RCC 7860 (cell line): Measurements from ENCODE around the gene CXXC5.

ENCODE experiments used
- DNase-seq: peaks from one replicate; pipeline ENCODE4 v3.0.0-alpha.2; 2015; ENCODE audit warnings: low spot score
- FAIRE-seq: peaks from 2 replicates; lab custom pipeline; 2012; peaks lifted over from hg19 to GRCh38; lab: Jason Lieb, UNC

Gene CXXC5

DNA sequence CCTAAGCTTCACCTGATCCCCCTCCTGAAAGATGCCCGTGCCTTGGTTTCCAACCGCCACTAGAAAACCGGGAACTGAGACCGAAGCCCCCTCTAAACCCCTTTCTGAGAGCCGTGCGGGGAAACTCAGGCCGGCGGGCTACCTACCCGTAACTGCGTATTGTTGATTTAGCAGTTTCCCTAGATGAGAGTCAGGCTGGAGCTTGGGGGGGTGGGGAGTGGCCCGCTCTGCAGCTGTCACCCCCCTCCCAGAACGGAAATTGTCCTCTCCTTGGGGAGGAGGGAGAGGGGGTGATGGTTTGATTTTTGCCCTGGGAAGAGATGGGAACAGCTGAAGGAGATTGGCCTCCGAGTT lies 2.5 kb downstream of the CXXC5 start:
- FAIRE-seq (no peak), DNase-seq (no peak)

DNA sequence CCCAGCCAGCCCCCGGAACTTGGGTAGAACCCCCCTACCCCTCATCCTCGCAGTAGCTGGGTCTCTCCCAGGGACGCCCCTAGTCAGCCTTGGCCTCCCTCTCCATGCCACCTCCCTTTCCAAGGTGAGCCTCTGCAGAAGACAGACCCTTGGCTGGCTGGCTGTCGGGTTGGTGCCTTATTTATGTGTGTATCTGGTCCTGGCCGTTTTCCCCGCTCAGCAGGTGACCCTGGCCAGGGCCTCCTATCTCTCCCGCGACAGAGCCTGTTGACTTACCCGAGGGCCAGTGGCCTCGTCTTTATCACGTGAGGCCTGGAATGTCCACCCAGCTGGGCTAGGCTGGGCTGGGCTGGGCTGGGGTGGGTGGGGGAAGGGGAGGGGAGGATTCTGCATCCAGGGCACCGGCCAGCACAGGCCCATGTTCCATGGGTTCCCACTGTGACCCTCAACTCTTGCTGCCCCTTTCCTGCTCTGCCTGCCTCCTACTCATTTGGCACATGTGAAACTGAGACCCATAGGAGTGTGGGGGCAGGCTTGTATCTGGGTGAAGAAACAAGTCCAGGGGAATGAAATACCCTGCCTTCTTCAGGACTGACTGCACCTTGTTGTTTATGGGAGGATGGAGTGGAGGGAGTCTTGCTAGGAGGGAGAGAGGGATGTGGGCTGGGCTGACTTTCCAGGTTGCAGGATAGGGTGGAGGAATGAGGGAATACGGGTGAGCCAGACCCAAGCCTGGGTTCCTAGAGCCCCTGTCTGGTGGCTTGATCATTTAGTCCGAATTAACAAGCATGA lies 3.1 kb downstream of the CXXC5 start:
- DNase-seq (peak; percentile 59), FAIRE-seq (no peak)

DNA sequence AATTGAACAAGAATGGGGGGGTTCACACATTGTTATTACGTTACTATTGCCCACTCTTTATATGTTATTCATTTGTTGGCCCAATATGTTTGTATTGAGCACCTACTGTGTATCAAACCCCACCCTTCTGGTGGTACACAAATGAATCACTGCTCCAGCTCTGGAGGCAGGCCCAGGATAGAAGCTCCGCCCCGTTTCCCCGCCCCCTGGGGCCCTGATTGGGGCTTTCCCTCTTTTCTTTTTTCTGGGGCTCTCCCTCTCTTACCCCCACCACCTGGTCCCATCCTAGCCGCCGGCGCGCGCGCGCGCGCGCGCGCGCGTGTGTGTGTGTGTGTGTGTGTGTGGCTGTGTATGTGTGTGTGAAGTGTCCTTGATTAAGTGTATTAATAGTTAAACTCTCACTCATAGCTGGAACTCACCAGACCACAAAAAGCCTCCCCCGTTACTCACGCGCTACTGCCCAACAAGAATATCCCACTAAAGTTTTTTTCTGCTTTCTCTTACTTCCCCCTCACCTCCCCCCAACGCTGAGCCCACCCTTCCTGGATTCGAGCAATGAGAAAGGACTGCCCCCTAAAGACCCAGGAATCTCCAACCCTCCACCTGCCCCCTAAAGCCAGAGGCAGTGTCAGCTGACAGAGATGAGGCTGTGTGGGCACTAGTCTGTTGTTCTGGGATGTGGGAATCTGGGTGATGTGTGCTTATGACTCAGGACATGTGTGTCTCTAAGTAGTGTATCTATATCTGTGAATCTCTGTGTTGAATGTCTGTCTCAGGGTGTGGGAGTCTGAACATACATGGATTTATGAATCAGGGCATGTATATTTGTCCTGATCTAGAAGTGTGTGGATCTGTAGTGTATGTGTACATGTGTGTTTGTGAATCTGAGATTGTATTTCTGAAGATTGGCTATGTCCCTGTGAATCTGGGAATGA lies 4.0 kb downstream of the CXXC5 start:
- FAIRE-seq (peak; percentile 87), DNase-seq (peak; percentile 94)

DNA sequence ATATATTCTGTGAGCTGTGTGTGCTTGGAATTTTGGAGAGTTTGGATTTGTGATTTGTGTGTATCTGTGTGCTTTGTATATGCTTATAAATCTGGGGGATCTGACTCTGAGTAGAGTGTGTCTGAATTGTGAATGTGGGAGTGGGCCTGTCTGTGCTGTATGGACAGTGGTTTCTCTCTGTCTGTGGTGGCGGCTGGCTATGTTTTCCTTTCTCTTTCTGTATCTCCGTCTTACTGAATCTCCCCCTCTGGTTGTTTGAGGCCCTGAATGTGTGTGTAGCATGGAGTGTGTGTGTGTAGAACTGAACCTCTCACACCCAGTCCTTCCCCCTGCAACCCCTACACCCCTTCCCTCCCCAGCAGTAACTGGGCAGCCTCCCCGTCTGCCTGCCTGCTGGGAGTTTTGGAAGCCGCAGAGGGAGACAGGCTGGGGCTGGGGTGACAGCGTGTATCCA lies 4.7 kb downstream of the CXXC5 start:
- DNase-seq (no peak), FAIRE-seq (no peak)

DNA sequence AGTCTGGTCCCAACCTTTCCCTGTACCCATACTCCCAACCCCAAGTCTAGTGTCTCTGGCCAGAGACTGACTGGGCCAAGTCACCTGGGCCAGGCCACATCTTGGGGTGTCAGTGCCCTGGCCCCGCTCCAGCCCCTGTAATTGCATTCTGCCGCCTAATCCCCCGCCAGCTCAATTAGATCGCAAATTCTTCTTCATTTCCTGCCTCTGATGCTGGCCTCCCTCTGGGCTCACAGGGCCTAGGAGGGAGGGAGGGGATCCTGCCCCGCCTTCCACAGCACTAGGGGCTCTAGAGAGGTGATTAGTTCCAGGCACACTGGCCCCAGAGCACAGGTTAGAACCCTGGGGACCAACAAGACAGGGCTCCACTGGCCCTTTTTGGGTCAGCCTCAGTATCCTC lies 5.5 kb downstream of the CXXC5 start:
- no peak for FAIRE-seq
- DNase-seq, result no peak

DNA sequence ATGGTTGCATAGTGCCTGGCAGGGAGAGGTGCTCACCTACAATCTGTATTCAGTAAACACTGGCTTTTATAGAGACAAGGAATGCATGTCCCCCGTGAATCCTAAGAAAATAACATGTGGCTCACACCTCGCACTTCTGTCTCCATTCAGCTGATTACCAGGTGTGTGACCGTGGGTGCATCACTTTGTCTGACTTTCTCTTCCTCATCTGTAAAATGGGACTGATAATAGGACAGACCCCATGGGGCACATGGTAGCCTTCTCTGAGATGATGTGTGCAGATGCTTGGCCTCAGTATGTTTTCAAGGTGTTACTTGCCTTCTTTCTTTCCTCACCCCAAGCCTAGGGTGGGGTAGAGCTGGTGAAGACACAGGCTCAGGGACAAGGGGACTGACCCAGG lies 6.3 kb downstream of the CXXC5 start:
- DNase-seq, result no peak
- FAIRE-seq, result no peak

DNA sequence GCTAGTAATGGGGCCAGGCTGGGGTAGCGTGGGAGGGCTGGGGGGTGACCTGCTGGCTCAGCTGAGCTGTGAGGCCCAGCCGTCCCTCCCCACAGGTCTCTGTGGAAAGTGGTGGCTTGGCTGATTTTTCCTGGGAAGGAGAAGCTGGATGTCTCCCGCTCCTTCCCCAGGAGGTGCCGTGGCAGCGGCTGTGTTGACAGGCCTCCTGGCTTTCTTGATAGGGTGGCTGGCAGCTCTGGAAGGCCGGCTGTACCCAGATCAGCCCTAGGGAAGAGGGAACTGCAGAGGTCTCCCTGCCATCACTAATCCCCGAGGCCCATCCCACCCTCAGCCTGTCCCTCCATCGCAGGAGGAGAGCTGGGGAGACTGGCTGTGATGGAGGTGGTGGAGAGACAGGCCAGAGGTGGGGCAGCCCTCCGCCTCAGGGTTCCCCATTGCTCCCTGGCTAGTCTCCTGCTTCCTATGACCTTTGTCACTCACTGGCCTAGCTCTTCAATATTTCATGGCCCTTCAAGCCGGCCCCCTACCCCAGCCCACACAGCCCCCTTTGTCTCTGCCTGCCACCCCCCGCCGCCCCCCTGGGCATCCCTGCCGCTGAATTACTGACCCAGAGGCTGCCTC lies 6.8 kb downstream of the CXXC5 start:
- DNase-seq (no peak), FAIRE-seq (no peak)

DNA sequence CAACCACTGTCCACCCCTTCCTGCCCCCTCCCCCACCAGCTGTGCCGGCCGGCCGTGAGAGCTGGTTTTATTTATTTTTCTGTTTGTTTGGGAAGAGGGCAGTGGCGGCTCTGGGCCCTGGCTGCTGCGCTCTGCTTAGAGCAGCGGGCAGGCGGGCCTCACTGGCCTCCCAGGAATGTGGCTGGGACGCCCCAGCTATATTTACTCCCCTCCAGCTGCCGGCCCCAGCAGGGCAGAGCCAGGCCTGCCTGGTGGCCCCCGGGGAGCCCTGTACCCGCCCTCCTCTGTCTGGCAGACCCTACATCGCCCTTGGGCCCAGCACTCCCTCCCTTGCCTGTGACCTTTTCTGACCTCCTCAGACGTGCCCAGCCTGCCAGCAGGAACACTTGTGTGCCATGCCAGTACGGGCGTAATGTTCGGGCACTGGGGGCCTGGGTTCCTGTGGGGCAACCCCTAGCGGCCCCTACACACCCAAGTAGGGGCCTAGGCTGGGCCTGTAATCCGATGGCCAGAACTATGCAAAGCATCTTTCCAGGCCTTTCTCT lies 7.7 kb downstream of the CXXC5 start:
- DNase-seq (no peak), FAIRE-seq (no peak)

DNA sequence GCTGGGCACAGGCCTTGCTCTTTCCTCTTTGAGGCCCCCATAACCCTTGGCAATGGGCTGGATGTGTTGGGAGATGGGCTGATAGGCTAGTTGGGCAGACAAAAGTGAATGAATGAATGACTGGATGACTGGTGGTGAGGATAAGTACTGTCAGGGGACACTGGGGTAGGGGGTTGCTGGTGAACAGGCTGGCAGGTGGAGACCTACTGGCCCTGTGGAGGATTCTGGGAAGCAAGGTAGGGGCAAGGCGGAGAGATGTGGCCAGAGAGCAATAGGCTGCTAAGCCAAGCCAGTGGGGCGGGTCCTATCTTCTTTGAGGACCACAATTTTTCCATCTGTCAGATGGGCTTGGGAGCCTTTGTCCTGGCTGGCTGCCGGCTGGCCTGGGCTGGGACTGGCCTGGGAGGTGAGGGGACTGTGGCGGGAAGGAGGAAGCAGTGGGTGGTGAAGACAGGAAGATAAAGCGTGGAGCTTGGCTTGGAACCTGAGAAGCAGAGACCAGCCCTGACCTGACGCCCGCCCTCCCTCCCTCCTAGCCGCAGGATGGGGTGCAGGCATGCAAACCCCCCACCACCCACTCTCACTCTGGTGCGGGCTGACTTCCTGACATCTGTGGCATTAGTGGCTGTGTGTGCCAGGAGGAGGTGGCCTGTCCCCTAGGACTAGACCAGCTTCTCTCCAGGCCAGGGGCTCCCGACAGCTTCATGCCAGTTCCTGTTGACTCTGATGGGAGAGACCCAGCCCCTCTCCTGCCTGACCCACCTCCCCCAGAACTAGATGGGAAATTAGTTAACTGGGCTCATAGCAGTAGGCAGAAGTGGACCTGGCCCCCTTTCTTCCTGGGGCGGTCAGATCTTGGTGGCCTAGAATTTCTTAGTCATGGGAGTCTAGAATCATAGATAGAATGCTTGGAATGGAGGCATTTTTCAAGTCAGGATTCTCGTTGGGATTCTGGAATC lies 9.5 kb downstream of the CXXC5 start:
- FAIRE-seq (no peak), DNase-seq (peak; percentile 75)

DNA sequence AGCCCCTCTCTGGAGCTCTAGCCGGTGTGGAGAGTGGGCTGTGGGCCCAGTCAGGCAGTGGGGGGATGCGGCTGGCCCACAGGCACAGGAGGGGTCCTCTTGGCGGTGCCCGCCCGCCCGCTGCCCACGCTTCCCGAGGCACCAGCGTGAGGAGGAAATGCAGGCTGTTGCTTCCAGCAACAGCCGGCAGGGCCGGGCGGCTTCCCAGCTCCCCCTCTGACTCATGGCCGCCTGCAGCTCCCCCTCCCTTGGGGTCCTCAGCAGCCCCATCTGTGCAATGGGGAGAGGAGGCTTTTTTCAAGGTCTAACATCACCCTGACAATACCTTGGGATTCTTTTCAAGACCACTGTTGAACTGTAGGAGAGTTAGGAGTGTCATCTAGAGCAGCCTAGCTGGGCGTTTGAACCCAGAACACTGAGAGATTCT lies 10.4 kb downstream of the CXXC5 start:
- DNase-seq (peak; percentile 64), FAIRE-seq (no peak)

DNA sequence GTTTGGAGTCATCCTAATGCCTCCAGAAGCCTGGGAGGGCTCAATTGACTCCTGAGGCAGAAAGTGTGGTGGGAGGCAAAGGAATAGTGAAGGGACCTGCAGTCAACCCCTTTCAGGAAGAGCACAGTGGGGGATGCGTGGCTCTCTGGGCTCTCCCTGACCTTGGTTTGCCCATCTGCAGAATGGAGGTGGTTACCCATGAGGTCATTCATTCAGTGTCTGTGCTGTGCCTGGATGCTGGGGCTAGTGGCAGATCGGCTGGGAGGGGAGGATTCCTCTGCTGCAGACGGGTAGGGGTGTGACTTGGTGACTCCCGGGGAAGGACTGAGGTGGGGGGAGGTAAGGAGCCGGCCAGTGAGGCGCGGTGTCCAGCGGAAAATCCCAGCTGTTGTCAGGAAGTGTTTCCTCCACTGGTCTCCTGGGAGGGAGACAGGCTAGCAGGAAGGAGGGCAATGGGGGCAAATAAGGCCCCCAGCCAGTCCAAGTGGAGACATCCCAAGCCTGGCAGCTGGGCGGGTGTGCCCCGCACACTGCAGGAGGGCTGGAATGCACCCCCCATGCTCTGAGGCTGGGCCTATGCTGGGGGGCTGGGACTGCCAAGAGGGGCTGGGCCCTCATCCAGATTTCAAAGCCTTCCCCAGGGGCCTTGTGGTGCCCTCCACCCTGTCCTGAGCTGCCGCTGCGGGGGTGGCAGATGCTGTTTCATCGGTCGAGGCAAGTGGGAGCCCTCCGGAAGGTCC lies 10.9 kb downstream of the CXXC5 start:
- DNase-seq, result peak; percentile 97
- FAIRE-seq, result peak; percentile 85

DNA sequence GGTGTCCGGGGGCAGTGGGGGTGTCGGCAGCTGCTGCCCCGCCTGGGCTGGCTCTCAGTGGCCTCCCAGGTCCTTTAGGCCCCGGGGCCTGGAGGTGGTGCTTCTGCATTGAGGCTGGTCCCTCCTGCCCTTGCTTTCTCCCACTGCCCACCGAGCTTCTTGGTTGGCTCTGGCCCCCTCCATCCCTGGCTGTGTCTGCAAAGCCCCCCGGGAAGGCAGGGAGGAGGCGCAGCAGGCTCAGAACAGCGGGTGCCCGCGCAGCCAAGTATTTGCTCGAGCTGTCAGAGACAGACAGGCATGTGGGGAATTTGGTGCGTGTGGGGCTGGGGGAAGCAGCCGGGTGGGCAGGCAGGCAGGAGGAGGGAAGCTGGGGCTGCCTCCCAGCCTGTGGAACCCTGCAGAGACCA lies 11.5 kb downstream of the CXXC5 start:
- no peak for DNase-seq
- FAIRE-seq, result no peak

DNA sequence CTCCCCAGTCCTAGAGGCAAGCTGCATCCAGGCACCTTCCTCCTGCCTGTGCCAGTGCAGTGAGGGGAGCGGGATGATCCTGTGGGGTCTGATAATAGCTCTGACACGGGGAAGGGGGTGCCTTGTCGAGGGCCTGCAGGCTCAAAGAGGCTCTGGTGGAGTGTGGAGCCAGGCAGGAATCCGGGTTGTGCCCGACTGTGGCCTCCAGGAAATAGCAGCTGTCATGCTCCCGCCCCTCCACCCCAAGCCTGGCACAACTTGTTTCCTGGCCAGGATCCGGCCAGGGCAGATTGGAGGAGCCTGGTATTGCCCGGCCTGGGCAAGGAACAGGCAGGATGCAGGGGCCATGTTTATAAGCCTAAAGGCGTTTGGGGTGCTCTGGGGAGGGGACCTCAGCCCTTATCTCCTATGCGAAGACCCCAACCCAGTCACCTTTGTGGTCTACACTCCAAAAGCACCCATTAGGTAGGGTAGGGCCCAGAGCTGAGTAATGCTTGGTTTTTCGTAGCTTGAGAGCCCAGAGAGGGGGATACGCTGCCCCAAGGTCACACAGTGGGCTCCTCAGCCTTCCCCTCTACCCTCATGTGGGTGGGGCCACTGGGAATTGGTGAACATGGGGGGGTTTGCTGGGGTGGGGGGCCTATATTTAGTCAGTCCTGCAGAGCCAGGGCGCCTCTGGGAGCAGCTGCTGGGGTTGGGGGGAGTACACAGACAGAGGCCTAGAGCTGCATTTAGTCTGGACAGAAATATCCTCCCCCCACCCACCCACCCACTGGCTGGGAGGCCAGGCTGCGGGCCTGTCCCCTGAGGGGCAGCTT lies 12.2 kb downstream of the CXXC5 start:
- DNase-seq, result peak; percentile 81

DNA sequence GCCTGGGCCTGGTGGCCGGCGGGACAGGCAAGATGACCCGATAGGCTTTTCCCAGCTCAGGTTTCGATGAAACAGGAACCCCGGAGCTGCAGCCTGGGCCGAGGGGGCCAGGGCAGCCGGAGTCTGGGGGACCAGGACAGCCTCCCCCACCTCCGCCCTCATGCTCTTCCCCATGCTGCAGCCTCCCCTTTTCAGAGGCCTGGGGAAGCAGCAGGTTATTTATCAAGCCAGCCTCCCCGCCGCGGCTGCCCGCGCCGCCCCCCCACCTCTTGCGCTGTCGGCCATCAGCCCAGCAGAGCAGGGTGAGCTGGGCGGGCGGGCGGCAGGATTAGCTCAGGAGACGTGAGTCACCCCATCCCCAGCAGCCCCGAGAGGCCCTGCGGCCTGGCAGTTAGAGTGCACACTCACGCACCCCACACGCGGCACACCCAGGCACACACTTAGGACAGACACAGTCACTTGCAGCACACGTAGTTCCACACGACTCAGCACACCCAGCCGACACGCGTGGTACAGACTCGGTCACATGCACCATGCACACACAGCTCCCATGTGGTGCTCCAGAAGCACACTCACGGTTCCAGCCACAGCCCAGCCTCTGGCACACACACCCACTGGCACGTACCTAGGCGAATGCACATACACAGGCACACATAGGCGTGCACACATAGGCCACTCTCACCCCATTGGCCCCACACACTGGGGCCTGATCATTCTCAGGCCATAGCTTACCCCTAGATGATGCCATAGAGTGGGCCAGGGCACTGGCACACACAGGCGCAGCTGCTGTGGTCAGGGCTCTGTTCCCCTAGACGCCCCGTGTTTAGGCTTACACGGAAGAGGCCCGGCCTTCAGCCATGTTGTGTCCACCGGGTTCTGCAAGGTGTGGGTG lies 13.0 kb downstream of the CXXC5 start:
- FAIRE-seq, result peak; percentile 69
- peak; percentile 92 for DNase-seq

More for the DNA sequence above, 12.2 kb downstream of the CXXC5 start:
- peak; percentile 67 for FAIRE-seq

DNA sequence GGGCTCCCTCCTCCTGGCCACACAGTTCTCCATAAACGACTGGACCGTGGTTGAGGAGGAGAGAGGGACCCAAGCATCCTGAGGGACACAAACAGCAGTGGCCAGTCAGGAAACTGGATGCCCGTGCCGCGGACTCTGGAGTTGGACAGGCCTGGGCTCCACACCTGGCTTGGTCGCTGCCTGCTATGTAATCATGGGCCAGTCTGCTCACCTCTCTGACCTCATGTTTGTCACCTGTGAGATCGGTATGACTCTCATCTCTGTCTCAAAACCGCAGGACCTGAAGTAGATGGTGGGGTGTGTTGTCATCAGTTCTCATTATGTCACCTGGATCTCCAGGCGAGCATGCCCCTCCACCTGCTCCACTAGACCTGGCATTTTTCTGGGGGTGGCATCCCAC lies 14.5 kb downstream of the CXXC5 start:
- FAIRE-seq (no peak), DNase-seq (no peak)

DNA sequence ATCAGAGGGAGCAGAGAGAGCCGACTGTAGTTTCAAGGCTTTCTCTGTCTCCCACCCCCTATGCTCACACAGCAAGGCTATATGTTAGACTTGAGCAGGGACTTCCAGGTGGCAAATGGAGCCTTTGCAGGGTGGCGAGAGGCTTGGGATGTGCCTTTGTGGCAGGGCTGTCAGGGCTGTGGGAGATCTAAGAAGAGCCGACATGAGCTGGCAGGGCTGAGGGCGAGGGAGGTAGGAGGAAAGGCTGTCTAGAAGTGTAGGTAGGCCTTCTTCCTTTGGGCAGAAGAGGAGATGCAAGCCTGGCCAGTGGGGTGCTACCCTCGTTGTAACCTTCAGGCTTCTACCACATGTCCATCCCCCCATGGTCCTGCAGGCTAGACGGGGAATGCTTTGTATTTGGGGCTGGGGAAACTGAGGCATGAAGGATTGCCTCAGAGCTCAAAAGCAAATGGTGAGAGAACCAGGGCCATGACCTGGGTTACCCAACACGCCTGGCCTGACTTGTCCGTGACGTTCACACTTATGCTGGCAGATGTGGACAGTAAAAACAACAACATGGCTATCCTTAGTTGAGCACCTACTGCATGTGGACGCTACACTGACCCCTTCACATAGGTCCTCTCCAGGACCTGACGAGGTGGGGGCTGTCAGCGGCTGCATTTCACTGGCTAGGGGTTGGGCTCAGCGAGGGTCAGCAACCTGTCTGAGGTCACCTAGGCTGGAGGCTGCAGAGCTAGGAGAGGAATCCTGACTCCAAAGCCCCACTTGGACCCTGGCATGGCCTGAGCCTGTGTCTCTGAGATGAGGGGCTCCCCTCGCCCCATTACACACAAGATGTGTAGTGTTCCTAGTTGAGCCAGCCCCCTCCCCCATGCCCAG lies 15.3 kb downstream of the CXXC5 start:
- FAIRE-seq, result no peak
- no peak for DNase-seq
